SK-N-SH (cell line): Measurements from ENCODE around the gene CYB561D2.
A peak's percentile ranks its signal among the peaks of the same experiment; 100 is the strongest.

ENCODE experiments used
- CTCF ChIP-seq: fragments of 200-600 bp; sonication (generic); IDR thresholded peaks from 2 replicates; pipeline ENCODE4 v1.6.1; 2017; ENCODE audit warnings: antibody characterized with exemption, mild to moderate bottlenecking, moderate library complexity
- EZH2phosphoT487 ChIP-seq: fragments of 200-600 bp; sonication (generic); IDR thresholded peaks from 2 replicates; pipeline ENCODE4 v1.6.1; 2017; ENCODE audit warnings: low read depth, mixed run types, mild to moderate bottlenecking, antibody characterized with exemption, moderate library complexity, borderline replicate concordance
- FOXM1 ChIP-seq: IDR thresholded peaks from 2 replicates; pipeline ENCODE4 v1.4.0; 2012; ENCODE audit warnings: low read depth, mild to moderate bottlenecking
- MXI1 ChIP-seq: IDR thresholded peaks from 2 replicates; pipeline ENCODE4 v1.6.1; 2012; ENCODE audit warnings: mild to moderate bottlenecking, low read depth, low read length, improper control_type of control experiment
- POLR2AphosphoS5 ChIP-seq: IDR thresholded peaks from 2 replicates; pipeline ENCODE4 v1.6.1; 2012; ENCODE audit warnings: low read depth, low read length
- RXRA ChIP-seq: IDR thresholded peaks from 2 replicates; pipeline ENCODE4 v1.4.0; 2012; ENCODE audit warnings: low read depth, mild to moderate bottlenecking, borderline replicate concordance
- TF ChIP-seq, protein P1 (sequence below): IDR thresholded peaks from 2 replicates; pipeline ENCODE4 v1.4.0; 2012; ENCODE audit warnings: low read depth

DNA sequence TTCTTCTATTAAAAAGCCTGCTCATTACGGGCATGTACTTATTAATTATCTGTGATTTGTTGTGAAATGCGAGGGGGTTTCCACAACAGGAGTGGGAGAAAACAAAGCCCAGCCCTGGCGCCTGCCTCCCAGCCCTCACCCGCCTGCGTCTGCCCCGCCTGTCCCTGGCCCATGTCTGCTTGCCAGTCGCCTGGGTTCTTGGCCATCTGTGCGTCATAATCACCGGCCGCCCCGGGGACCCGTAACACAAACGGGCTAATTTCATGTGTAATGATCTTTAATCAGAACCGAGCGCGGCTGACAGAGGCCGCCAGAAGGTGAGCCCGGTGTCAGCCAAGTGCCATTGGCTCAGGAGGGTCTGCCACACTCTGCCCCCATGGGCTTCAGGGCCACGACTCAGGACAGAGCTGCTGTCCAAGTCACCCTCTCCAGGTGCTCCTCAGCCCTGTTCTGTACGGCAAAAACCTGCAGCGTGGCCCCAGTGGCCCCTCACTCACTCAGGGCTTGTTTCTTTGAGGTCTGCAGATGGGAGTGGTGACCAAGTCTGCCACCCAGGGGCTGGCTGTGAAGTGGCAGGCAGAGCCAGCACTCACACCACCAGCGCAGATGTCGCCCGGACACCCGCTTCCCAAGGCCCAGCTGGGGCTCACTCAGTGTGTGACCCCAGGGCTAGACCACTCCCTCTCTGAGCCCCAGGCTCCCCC is 37.5 kb downstream of the CYB561D2 start:
- TF ChIP-seq POLR2AphosphoS5: no peak
- TF ChIP-seq FOXM1: no peak
- peak; percentile 46 for TF ChIP-seq CTCF
- TF ChIP-seq RXRA: no peak
- no peak for TF ChIP-seq EZH2phosphoT487
- TF ChIP-seq, protein P1, sequence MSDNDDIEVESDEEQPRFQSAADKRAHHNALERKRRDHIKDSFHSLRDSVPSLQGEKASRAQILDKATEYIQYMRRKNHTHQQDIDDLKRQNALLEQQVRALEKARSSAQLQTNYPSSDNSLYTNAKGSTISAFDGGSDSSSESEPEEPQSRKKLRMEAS: no peak
- 0 out of 2 replicates have a peak, but pooled peaks have one; percentile 3 for TF ChIP-seq MXI1
